Stomach (tissue), 4 donors: Measurements from ENCODE around the gene MAP3K20.

Experiments used
- EP300 ChIP-seq: sonication (generic); formaldehyde crosslinking; IDR thresholded peaks from one replicate; pipeline ENCODE4 v1.6.1; 2017; ENCODE audit warnings: antibody characterized with exemption
- POLR2A ChIP-seq, 4 donors: fragments of 450-650 bp; IDR thresholded peaks; one replicate each; pipeline ENCODE4 v1.6.1; 2016; ENCODE audit warnings: antibody characterized with exemption in 4 of 4, control low read depth in 2 of 4, mild to moderate bottlenecking in 1 of 4, moderate library complexity in 1 of 4
- POLR2AphosphoS5 ChIP-seq, 3 donors: sonication (generic); formaldehyde crosslinking; IDR thresholded peaks; one replicate each; pipeline ENCODE4 v1.6.1; 2016; ENCODE audit warnings: antibody characterized with exemption in 3 of 3
- TF ChIP-seq, protein P1 (sequence below), 7 experiments: fragments of 450-650 bp in 4 of 7; fragments of 200-600 bp in 3 of 7; sonication (generic) in 3 of 7; IDR thresholded peaks; one replicate each; pipeline ENCODE4 v1.5.1; 2016 to 2019; ENCODE audit warnings: antibody characterized with exemption in 7 of 7, control low read depth in 2 of 7, mild to moderate bottlenecking in 1 of 7

DNA sequence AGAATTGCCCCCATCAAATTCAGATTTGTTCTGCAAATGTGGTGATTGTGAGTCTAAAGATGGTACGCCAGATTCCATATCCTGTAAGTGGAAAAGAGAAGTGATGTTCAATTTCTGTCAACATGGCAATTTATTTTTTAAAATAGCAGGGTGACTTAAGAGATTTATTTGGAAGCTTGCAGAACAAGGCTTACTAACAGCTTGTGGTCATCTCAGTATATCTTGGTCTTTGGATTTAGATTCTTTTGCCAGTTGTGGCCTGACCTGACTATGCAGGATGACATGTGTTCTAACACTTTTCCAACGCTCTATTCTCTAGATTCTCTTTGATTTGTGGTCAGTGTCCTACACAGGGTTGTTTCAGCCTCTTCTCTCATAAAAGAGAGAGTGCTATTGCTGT lies 74.4 kb downstream of the MAP3K20 start:
- TF ChIP-seq, protein P1, sequence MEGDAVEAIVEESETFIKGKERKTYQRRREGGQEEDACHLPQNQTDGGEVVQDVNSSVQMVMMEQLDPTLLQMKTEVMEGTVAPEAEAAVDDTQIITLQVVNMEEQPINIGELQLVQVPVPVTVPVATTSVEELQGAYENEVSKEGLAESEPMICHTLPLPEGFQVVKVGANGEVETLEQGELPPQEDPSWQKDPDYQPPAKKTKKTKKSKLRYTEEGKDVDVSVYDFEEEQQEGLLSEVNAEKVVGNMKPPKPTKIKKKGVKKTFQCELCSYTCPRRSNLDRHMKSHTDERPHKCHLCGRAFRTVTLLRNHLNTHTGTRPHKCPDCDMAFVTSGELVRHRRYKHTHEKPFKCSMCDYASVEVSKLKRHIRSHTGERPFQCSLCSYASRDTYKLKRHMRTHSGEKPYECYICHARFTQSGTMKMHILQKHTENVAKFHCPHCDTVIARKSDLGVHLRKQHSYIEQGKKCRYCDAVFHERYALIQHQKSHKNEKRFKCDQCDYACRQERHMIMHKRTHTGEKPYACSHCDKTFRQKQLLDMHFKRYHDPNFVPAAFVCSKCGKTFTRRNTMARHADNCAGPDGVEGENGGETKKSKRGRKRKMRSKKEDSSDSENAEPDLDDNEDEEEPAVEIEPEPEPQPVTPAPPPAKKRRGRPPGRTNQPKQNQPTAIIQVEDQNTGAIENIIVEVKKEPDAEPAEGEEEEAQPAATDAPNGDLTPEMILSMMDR (IDR thresholded peaks at IDR 0.05) = no peak
- TF ChIP-seq POLR2A (IDR thresholded peaks at IDR 0.05) (no peak), EP300 (no peak), POLR2AphosphoS5 (IDR thresholded peaks at IDR 0.05) (no peak)
